Stomach smooth muscle (tissue), 2 donors: ENCODE results near the gene SCYL3.
"Not testable (repeated sequence)": the region's sequence is repeated elsewhere in the genome, so short reads cannot be mapped to it uniquely, and the experiment has no call there.

ENCODE experiments used
- H3K27ac ChIP-seq: one replicate; pipeline ENCODE4 v1.7.0; 2013; ENCODE audit warnings: mild to moderate bottlenecking, low read length, inconsistent platforms
- H3K27me3 ChIP-seq, 2 donors: one replicate each; pipeline ENCODE4 v1.7.0; 2013; ENCODE audit warnings: low read length in 2 of 2; ENCODE audit not compliant: insufficient read depth in 2 of 2, control insufficient read depth in 1 of 2
- H3K36me3 ChIP-seq, 2 donors: one replicate each; pipeline ENCODE4 v1.7.0; 2013; ENCODE audit warnings: low read length in 2 of 2; ENCODE audit not compliant: control insufficient read depth in 2 of 2, insufficient read depth in 2 of 2
- H3K4me1 ChIP-seq: one replicate; pipeline ENCODE4 v1.7.0; 2013; ENCODE audit warnings: low read length; ENCODE audit not compliant: control insufficient read depth, insufficient read depth
- H3K4me3 ChIP-seq, 2 donors: one replicate each; pipeline ENCODE4 v1.7.0; 2013; ENCODE audit warnings: low read length in 2 of 2
- H3K9ac ChIP-seq, 2 donors: one replicate each; pipeline ENCODE4 v1.7.0; 2013; ENCODE audit warnings: low read length in 2 of 2, mild to moderate bottlenecking in 1 of 2
- H3K9me3 ChIP-seq, 2 donors: one replicate each; pipeline ENCODE4 v1.7.0; 2013; ENCODE audit warnings: low read length in 2 of 2; ENCODE audit not compliant: control insufficient read depth in 2 of 2
- donor health status: healthy.
- donor health status: Pancreatic carcinoma.

SCYL3 gene

DNA sequence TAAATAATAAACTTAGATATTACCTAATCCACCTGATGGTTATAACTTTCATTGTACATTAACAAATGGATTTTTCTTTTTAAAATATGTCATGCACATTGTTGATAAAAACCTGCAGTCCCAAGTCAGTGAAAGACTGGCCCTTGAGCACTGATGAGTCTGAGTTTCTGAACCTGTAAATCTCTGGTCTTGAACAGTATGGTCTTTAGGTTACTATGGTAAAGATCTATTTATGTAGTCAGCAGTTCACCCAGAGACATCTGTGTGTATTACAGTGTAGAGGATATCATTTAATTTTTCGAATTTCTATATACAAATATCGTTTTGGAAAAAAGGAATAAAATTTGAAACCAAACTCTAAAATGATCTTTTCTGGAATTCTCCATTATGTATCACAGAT is 30.4 kb upstream of the SCYL3 start:
- Histone ChIP-seq H3K4me1 (no peaks in the 10 kb centered on the region), H3K9ac (no peak overlapping the region), H3K27me3 (no peaks in the 10 kb centered on the region), H3K27ac (no peak overlapping the region), H3K4me3 (no peak overlapping the region), H3K36me3 (peaks cover 0 to 7% of the 10 kb centered on the region in 2 donors), H3K9me3 (no peaks in the 10 kb centered on the region)

DNA sequence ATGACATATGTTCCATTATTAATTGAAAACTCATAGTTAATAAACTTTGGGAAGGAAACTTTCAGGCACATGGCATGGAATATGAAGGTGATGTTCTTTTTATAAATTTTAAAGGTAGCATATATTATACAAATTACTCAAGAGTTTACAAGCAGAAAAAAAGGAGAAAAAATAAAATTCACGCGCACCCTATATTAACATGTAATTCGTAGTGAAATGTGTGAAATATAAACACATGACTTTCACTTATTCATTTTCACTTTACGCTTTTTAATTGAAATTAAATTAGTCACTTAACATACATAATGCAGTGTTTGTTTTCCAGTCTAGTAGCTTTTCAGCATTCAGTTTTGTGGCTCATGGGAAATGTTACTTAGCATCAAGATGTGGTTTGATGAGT is 27.4 kb upstream of the SCYL3 start:
- no peaks in the 10 kb centered on the region for H3K4me1 ChIP-seq
- H3K4me3 ChIP-seq, result no peak overlapping the region
- H3K9ac ChIP-seq, result no peak overlapping the region
- H3K27me3 ChIP-seq, result no peaks in the 10 kb centered on the region
- H3K27ac ChIP-seq, result no peak overlapping the region
- H3K36me3 ChIP-seq, result peaks cover 2 to 11% of the 10 kb centered on the region in 2 donors
- no peaks in the 10 kb centered on the region for H3K9me3 ChIP-seq

DNA sequence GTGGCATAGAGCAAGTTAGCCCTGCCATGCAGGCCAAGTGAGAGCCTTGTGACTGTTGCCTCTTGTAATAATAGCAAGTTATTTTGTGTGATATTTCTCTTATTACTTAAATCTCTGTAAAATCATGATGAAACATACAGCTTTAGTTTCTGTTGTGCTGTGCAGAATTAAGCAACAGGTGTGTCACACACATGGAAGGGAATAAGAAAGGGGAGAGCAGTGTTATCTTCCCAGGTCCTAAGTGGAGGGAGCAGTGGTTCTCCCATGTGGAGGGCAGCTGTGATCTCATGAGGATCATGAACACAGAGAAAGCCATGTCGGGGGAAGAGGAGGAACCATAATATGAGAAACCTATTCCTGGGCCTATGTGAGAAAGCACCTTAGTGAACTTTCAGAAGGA is 25.2 kb upstream of the SCYL3 start:
- Histone ChIP-seq H3K27me3 (no peaks in the 10 kb centered on the region), H3K36me3 (peaks cover 2 to 11% of the 10 kb centered on the region in 2 donors), H3K27ac (no peak overlapping the region), H3K4me1 (no peaks in the 10 kb centered on the region), H3K4me3 (no peak overlapping the region), H3K9ac (no peak overlapping the region), H3K9me3 (no peaks in the 10 kb centered on the region)

DNA sequence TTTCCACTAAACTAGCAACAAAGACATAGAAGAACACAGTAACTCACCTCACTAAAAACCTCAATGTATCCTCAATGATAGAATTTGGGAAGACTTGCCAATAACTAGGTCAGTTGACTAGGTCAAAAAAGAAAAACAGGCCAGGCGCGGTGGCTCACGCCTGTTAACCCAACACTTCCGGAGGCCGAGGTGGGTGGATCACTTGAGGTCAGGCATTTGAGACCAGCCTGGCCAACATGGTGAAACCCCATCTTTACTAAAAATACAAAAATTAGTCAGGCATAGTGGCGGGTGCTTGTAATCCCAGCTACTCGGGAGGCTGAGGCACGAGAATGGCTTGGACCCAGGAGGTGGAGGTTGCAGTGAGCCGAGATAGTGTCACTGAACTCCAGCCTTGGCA is 24.5 kb upstream of the SCYL3 start:
- not testable (repeated sequence) for H3K27ac ChIP-seq, H3K27me3 ChIP-seq
- peaks cover 2 to 11% of the 10 kb centered on the region in 2 donors for H3K36me3 ChIP-seq

DNA sequence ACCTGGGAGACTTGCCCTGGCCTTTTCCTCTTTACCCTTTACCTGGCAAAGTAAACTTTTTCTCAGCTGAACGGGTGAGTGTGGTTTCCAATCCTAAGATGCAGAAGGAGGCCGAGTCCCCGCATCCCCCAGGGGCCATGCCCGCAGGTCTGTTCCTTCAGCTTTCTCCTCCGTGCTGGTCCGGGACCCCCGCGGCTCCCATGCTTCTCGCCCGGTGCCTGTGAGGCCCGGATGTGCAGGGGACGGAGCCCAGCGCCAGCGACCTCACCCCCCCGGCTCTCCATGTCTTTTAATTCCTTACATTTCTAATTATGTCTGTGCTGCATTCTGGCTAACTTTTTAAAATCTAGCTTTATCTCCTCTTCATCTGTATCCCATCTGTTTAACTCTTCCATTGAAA is 21.5 kb upstream of the SCYL3 start:
- Histone ChIP-seq H3K27ac (no peak overlapping the region), H3K27me3 (no peaks in the 10 kb centered on the region), H3K4me3 (no peak overlapping the region), H3K9me3 (no peaks in the 10 kb centered on the region), H3K36me3 (peaks cover 2 to 5% of the 10 kb centered on the region in 2 donors), H3K4me1 (no peaks in the 10 kb centered on the region), H3K9ac (no peak overlapping the region)

More for the DNA sequence above, 24.5 kb upstream of the SCYL3 start:
- not testable (repeated sequence) for H3K4me1 ChIP-seq, H3K4me3 ChIP-seq, H3K9me3 ChIP-seq, H3K9ac ChIP-seq

DNA sequence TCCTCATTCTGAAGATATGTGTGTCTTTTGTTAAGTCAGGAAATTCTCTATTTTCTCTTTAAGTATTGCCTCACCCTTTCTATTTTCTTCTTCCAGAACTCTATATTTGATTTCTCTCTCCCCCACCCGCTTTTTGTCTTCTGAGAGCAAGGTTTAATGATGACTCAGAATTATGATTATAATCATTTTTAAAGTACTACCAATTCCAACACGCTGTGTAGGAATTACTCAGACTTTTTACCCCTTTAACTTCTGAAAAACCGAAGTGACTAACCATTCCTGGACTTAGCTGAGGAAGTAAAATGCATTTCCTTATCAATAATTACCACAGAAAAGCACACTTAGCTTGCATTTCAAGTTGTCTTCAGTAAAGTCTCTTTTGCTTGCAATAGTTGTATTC is 20.8 kb upstream of the SCYL3 start:
- Histone ChIP-seq H3K9ac (no peak overlapping the region), H3K4me1 (no peaks in the 10 kb centered on the region), H3K4me3 (no peak overlapping the region), H3K27me3 (no peaks in the 10 kb centered on the region), H3K36me3 (peaks cover 2 to 5% of the 10 kb centered on the region in 2 donors), H3K9me3 (no peaks in the 10 kb centered on the region), H3K27ac (no peak overlapping the region)

DNA sequence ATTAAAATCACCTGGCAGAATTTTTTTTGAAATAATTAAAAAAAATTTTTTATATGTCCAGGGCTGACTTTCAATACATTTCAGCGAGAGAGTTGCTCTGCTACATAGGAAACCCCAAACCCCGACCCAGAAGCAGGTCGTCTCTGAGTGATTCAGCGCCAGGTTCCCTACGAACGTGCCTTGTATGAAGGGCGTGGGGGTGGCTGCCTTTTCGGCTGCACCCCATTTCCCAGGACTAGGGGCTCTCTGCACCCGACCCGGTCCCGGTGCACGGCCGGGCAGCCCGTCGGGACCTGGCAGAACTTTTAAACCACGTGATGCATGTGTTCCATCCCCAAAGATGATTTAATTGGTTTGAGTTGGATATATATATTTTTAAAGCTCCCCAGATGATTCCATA is 15.8 kb upstream of the SCYL3 start:
- Histone ChIP-seq H3K9ac (no peak overlapping the region), H3K4me3 (no peak overlapping the region), H3K27me3 (no peaks in the 10 kb centered on the region), H3K9me3 (no peaks in the 10 kb centered on the region), H3K27ac (no peak overlapping the region), H3K36me3 (no peaks in the 10 kb centered on the region), H3K4me1 (no peaks in the 10 kb centered on the region)

DNA sequence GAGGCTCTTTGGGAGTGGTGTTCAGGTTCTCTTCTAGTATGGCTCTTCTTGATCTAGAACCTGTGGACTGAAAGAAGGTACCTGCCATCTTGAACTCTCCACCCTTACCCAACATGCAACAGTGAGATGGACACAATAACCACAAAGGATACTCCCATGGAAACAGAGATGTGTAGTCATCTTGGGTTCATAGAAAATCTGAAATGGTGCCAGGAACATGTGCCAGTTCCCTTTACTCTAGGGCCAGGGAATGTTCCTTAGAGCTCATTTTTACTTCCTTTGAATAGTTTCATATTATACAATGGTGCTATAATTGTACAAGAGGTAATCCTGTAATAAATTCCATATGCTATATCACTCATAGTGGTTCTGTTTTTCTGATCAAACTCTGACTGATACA is 13.2 kb upstream of the SCYL3 start:
- no peaks in the 10 kb centered on the region for H3K4me1 ChIP-seq
- H3K36me3 ChIP-seq, result no peaks in the 10 kb centered on the region
- peaks cover 2 to 3% of the 10 kb centered on the region in 2 donors for H3K27me3 ChIP-seq
- H3K27ac ChIP-seq, result no peak overlapping the region
- no peak overlapping the region for H3K4me3 ChIP-seq
- H3K9me3 ChIP-seq, result no peaks in the 10 kb centered on the region
- H3K9ac ChIP-seq, result no peak overlapping the region

DNA sequence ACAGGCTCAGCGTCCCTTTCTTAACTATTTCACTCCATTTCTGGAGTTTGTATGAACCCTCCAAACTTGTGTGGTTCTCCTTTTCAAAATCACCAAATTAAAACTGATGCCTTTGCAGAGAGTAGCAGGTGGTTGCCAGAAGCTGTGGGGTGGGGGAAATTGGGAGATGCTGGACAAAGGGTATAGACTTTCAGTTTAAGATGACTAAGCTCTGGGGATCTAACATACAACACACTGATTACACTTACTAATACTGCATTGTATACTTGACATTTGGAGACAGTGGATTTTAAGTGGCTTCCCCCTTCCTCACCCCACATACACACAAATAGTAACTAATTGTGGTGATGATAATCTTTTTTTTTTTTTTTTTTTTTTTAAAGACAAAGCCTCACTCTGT is 11.1 kb upstream of the SCYL3 start:
- H3K9ac ChIP-seq, result no peak overlapping the region

DNA sequence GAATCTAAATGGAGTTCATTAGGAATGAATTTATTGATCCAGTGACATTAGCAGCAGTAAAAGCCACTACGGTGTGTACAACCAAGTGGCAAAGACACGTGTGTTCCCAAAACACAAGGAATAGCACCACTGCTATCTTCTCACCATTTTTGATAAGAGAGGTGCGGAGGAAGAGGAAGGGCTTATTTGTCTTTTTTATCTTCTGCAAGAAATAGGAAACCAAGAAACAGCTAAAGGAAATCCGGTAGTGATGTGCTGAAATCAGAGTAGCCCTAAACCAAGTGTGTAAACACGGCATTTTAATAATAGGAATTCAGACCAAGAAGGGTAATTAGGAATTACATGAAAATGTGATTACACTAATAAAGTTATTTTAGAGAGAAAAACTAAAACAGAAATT is 9.1 kb upstream of the SCYL3 start:
- Histone ChIP-seq H3K27ac (no peak overlapping the region), H3K27me3 (peaks cover 2 to 5% of the 10 kb centered on the region in 2 donors), H3K4me3 (no peak overlapping the region), H3K4me1 (no peaks in the 10 kb centered on the region), H3K9ac (no peak overlapping the region), H3K9me3 (no peaks in the 10 kb centered on the region), H3K36me3 (no peaks in the 10 kb centered on the region)

More for the DNA sequence above, 11.1 kb upstream of the SCYL3 start:
- H3K4me1 ChIP-seq, result no peaks in the 10 kb centered on the region
- H3K36me3 ChIP-seq, result no peaks in the 10 kb centered on the region
- H3K9me3 ChIP-seq, result no peaks in the 10 kb centered on the region
- H3K27ac ChIP-seq, result no peak overlapping the region
- no peak overlapping the region for H3K4me3 ChIP-seq
- peaks cover 2 to 5% of the 10 kb centered on the region in 2 donors for H3K27me3 ChIP-seq

DNA sequence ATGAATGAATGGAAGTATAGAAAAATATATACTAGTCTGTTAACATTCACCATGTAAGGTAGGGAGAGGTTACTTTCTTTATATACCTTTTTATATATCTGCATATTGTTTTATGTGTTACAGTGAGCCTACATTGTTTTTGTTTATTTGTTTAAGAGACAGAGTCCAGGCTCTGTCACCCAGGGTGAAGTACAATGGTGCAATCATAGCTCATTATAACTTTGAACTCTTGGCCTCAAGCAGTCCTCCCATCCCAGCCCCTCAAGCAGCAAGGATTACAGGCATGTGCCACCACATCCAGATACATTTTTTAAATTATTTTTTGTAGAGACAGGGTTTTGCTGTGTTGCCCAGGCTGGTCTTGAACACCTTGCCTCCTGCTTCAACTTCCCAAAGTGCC is 7.4 kb upstream of the SCYL3 start:
- Histone ChIP-seq H3K4me3 (no peak overlapping the region), H3K4me1 (no peaks in the 10 kb centered on the region), H3K27me3 (peaks cover 2 to 7% of the 10 kb centered on the region in 2 donors), H3K36me3 (no peaks in the 10 kb centered on the region), H3K9ac (no peak overlapping the region), H3K9me3 (no peaks in the 10 kb centered on the region), H3K27ac (no peak overlapping the region)
